HL-60 (cell line): ENCODE measurements around the gene TIGD3.

Source experiments
- POLR2AphosphoS5 ChIP-seq: IDR thresholded peaks from 2 replicates; pipeline ENCODE4 v1.6.1; 2012; ENCODE audit warnings: low read depth
- REST ChIP-seq: IDR thresholded peaks from 2 replicates; pipeline ENCODE4 v1.6.1; 2012; ENCODE audit warnings: low read depth; ENCODE audit not compliant: insufficient replicate concordance
- TF ChIP-seq, protein P1 (sequence below): IDR thresholded peaks from one replicate; pipeline ENCODE4 v1.5.1; 2011; ENCODE audit warnings: low read length, control low read depth, inconsistent platforms; ENCODE audit not compliant: insufficient read depth

- TF ChIP-seq, protein P1, sequence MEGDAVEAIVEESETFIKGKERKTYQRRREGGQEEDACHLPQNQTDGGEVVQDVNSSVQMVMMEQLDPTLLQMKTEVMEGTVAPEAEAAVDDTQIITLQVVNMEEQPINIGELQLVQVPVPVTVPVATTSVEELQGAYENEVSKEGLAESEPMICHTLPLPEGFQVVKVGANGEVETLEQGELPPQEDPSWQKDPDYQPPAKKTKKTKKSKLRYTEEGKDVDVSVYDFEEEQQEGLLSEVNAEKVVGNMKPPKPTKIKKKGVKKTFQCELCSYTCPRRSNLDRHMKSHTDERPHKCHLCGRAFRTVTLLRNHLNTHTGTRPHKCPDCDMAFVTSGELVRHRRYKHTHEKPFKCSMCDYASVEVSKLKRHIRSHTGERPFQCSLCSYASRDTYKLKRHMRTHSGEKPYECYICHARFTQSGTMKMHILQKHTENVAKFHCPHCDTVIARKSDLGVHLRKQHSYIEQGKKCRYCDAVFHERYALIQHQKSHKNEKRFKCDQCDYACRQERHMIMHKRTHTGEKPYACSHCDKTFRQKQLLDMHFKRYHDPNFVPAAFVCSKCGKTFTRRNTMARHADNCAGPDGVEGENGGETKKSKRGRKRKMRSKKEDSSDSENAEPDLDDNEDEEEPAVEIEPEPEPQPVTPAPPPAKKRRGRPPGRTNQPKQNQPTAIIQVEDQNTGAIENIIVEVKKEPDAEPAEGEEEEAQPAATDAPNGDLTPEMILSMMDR = no peak
- TF ChIP-seq POLR2AphosphoS5 (no peak), REST (no peak)
Observed at GRCh38 chr11:65321828-65322485, 32.6 kb upstream of the TIGD3 start.
